Fibroblast of pulmonary artery (primary cell): Measurements from ENCODE around the gene TBR1.

Source experiments
- DNase-seq: peaks from one replicate; pipeline ENCODE4 v3.0.0-alpha.2; 2010; ENCODE audit warnings: low read depth
- H3K4me3 ChIP-seq: replicated peaks from 2 replicates; pipeline ENCODE4 v1.5.1; 2011; ENCODE audit warnings: low read depth, mild to moderate bottlenecking, control low read depth, low read length, moderate library complexity
- TF ChIP-seq, protein P1 (sequence below): IDR thresholded peaks from 2 replicates; pipeline ENCODE4 v1.5.1; 2011; ENCODE audit warnings: mild to moderate bottlenecking, control low read depth, low read length, inconsistent platforms; ENCODE audit errors: missing control alignments

TBR1 gene

DNA sequence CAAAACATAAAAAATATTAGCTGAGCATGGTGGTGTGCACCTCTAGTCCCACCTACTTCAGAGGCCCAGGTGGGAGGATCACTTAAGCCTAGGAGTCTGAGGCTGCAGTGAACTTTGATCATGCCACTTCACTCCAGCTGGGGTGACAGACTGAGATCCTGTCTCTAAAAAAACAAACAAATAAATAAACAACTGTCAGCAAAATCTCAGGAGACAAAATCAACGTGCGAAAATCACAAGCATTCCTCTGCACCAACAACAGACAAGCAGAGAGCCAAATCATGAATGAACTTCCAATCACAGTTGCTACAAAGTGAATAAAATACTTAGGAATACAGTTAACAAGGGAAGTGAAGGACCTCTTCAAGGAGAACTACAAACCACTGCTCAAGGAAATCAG lies 58.8 kb downstream of the TBR1 start:
- DNase-seq = no peak
- no peak overlapping the region for H3K4me3 ChIP-seq
- TF ChIP-seq, protein P1, sequence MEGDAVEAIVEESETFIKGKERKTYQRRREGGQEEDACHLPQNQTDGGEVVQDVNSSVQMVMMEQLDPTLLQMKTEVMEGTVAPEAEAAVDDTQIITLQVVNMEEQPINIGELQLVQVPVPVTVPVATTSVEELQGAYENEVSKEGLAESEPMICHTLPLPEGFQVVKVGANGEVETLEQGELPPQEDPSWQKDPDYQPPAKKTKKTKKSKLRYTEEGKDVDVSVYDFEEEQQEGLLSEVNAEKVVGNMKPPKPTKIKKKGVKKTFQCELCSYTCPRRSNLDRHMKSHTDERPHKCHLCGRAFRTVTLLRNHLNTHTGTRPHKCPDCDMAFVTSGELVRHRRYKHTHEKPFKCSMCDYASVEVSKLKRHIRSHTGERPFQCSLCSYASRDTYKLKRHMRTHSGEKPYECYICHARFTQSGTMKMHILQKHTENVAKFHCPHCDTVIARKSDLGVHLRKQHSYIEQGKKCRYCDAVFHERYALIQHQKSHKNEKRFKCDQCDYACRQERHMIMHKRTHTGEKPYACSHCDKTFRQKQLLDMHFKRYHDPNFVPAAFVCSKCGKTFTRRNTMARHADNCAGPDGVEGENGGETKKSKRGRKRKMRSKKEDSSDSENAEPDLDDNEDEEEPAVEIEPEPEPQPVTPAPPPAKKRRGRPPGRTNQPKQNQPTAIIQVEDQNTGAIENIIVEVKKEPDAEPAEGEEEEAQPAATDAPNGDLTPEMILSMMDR = no peak
